ENCODE results near the gene HOXA9.

The HOXA9 gene

DNA sequence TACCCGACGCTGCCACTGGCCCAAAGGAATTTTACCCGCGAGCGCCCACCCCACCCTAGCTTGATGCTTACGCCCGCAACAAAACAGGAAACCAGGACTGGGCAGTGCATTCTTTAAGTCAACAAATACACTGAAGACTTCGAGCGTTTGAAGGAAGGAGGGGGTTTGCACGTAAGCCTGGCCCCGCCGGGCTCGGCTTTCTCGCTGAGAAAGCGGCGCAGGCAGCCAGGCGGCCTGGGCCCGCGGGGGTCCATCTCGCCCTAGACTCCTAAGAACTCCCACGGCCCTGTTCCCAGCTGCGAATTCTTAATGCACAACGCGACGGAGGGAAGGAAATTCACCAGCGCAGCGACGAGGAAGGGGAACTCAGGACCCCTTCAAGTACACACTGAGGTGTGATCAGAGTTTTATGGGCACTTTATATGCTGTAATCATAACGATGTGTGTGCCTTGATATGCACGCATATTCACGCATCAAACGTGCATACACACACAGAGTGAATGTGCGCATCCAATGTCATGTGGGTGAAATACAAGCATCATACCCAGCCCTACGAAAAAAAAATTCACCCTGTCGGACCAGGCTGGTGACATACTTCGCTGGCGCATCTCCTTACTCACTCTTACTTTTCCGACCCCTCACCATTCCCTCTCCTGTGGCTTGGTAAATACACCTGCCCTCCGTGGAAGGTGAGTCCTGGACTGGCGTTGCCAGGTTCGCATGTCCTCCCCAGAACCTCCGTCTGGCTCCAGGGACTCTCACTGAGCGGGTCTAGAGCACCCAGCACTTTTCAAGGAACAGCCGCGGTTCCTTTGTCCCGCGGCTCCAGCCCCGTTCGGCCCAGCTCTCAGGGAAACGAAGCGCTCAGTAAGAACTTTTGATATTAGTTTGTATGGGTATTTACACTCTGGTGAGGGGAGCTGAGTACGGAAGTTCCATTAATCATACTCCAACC, 40.3 kb upstream of the HOXA9 start:
- Histone ChIP-seq H3K4me3 (ENCODE audit: low read length) (peak overlapping the region; percentile 57), H3K36me3 (ENCODE audit: control insufficient read depth, insufficient read depth, low read length) (no peaks in the 10 kb centered on the region), H3K27me3 (ENCODE audit: control insufficient read depth, insufficient read depth, low read length) (peaks cover 28% of the 10 kb centered on the region), H3K9ac (ENCODE audit: low read length) (peak overlapping the region; percentile 54), H3K27ac (ENCODE audit: low read depth, low read length) (no peak overlapping the region), H3K4me1 (ENCODE audit: control insufficient read depth, insufficient read depth, low read length) (no peaks in the 10 kb centered on the region)

DNA sequence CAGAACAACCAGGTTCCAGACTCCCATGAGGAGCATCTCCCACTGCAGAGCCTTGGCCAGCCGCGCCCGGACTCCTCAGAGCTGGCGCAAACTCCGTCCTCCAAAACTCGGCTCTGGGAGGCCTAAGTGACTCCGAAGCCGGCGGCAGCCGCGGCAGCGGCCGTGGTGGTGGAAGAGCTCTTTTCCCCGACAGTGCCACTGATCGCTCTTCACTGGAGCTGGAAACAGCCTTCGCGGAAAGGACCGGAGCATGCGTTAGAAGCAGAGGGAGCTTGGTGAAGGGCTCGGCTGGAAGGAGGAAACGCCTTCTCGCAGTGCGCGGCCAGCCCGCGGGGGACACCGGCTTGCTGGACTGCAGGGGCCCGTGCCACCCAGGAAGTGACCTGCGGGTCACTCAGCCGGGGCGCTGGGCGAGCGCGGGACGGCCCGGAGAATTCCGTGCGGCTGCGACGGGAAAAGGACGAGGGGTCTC, 39.5 kb upstream of the HOXA9 start:
- Histone ChIP-seq H3K9ac (ENCODE audit: low read length) (no peak overlapping the region), H3K27ac (ENCODE audit: low read depth, low read length) (no peak overlapping the region), H3K4me3 (ENCODE audit: low read length) (peak overlapping the region; percentile 57), H3K4me1 (ENCODE audit: control insufficient read depth, insufficient read depth, low read length) (no peaks in the 10 kb centered on the region), H3K27me3 (ENCODE audit: control insufficient read depth, insufficient read depth, low read length) (peaks cover 28% of the 10 kb centered on the region), H3K36me3 (ENCODE audit: control insufficient read depth, insufficient read depth, low read length) (no peaks in the 10 kb centered on the region)

DNA sequence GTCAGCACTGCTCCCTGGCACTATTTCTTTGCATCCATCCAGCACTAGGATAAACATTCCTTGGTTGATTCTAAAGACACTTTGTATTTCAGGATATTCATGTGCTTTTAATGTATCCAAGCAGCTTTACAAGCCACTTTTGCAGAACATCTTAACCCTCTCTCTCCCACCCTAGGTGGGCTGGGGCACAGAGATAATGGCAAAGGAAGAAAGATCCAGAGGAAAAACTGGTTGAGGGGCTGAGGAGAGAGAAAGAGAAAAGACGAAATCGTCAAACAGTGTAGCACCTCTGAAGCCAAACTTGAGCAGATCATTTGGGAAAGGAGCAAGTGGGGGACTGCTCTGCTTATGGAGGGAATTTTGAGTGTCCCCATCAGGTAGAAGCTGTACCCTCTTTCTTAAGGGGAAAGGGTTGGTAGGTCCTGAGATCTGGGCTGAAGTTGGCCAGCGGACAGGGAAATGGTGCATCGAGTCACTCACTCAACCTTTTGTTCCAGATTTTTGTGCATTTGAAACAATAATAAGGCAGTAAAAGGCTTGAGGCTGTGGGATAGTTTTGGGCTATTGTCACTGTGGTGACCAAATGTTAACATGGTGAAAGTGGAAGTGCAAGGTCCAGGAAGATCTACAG, 38.7 kb upstream of the HOXA9 start:
- H3K9ac ChIP-seq (ENCODE audit: low read length) = no peak overlapping the region
- H3K27ac ChIP-seq (ENCODE audit: low read depth, low read length) = no peak overlapping the region
- H3K4me3 ChIP-seq (ENCODE audit: low read length) = peak overlapping the region; percentile 57
- H3K4me1 ChIP-seq (ENCODE audit: control insufficient read depth, insufficient read depth, low read length) = no peaks in the 10 kb centered on the region
- no peaks in the 10 kb centered on the region for H3K36me3 ChIP-seq (ENCODE audit: control insufficient read depth, insufficient read depth, low read length)
- peaks cover 28% of the 10 kb centered on the region for H3K27me3 ChIP-seq (ENCODE audit: control insufficient read depth, insufficient read depth, low read length)

DNA sequence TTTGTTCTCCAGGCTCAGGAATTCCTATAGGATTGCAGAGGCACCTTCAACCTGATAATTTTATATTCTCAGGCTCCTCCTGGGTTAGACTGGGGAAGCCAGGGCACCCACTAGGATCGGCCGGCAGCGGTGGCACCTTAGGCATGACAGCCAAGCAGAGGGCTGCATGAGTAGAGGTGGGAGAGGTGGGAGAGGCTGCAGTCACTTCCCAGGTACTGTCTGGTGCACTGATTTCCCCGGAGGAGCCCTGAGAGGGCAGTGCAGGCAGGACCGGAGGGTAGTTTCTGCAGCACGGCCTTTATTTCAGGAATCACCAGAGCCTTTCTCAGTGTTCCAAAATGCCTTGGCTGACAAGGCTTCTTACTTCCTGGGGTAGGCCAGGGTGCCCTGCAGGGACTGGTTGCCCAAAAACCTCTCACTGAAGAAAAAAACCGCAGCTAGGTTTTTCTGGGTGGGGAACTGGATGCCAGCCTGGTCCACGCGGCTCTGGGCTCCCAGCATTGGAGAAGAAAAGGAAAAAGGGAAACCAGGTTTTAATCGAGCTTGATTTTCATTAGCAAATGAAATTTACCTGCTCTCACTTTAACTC, 38.1 kb upstream of the HOXA9 start:
- Histone ChIP-seq H3K27me3 (ENCODE audit: control insufficient read depth, insufficient read depth, low read length) (peaks cover 30% of the 10 kb centered on the region), H3K4me1 (ENCODE audit: control insufficient read depth, insufficient read depth, low read length) (no peaks in the 10 kb centered on the region), H3K27ac (ENCODE audit: low read depth, low read length) (no peak overlapping the region), H3K9ac (ENCODE audit: low read length) (no peak overlapping the region), H3K36me3 (ENCODE audit: control insufficient read depth, insufficient read depth, low read length) (no peaks in the 10 kb centered on the region), H3K4me3 (ENCODE audit: low read length) (peak overlapping the region; percentile 43)

DNA sequence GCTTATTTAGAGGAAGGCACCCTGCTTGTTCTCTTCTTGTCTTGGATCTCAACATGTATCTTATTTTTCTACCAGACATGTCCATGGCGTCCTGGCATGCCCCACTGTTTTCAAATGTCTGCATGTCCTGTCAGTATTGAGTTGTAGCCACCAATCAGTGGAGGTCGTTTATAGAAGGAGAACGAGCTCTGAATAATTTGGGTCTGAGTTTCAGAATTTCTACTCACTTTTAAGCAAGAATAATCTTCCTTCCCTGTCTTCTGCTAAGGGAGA, 37.5 kb upstream of the HOXA9 start:
- H3K27me3 ChIP-seq (ENCODE audit: control insufficient read depth, insufficient read depth, low read length) = peaks cover 34% of the 10 kb centered on the region
- H3K4me1 ChIP-seq (ENCODE audit: control insufficient read depth, insufficient read depth, low read length) = no peaks in the 10 kb centered on the region
- H3K27ac ChIP-seq (ENCODE audit: low read depth, low read length) = no peak overlapping the region
- H3K9ac ChIP-seq (ENCODE audit: low read length) = no peak overlapping the region
- H3K36me3 ChIP-seq (ENCODE audit: control insufficient read depth, insufficient read depth, low read length) = no peaks in the 10 kb centered on the region
- H3K4me3 ChIP-seq (ENCODE audit: low read length) = peak overlapping the region; percentile 43

DNA sequence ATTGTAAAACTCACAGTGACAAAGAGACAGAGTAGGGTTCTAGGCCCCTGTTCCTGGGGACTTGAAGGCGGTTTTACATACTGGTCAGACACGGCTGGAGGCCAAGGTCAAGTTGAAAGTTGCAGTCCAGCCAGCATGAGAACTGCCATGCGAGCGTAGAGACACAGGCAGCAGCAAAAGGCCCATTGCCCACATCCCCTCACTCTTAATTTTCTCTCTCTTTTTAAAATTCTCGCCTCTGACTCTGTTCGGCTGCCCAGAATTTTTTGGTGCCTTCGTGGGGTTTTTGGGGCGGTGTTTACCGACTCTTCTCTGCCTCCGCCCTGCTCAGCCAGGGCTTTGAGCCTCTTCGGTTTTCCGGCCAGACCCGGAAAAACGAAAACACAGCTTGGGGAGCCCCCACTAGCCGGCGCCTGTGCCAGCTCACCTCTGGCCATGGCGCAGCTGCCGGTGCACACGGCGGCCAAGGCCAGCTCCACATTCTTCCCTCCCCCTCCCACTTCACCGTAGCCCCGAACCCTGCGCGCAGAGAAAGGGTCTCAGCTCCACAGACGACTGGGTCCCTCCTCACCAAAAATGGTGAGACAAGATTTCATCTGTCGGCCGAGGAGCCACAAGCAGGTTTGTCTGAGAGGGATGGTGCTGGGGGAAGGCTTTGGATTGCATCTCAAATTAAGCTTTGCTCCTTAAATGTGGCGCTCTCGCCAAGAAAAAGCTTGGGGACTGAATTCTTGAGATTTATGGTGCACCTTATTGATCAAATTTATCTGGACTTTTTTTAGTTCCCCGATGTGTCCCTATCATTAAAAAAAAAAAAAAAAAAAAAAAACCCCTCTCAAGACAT, 36.9 kb upstream of the HOXA9 start:
- H3K27me3 ChIP-seq (ENCODE audit: control insufficient read depth, insufficient read depth, low read length) = peaks cover 34% of the 10 kb centered on the region
- no peaks in the 10 kb centered on the region for H3K4me1 ChIP-seq (ENCODE audit: control insufficient read depth, insufficient read depth, low read length)
- H3K27ac ChIP-seq (ENCODE audit: low read depth, low read length) = no peak overlapping the region
- no peaks in the 10 kb centered on the region for H3K36me3 ChIP-seq (ENCODE audit: control insufficient read depth, insufficient read depth, low read length)
- H3K9ac ChIP-seq (ENCODE audit: low read length) = peak overlapping the region; percentile 42
- H3K4me3 ChIP-seq (ENCODE audit: low read length) = peak overlapping the region; percentile 74

DNA sequence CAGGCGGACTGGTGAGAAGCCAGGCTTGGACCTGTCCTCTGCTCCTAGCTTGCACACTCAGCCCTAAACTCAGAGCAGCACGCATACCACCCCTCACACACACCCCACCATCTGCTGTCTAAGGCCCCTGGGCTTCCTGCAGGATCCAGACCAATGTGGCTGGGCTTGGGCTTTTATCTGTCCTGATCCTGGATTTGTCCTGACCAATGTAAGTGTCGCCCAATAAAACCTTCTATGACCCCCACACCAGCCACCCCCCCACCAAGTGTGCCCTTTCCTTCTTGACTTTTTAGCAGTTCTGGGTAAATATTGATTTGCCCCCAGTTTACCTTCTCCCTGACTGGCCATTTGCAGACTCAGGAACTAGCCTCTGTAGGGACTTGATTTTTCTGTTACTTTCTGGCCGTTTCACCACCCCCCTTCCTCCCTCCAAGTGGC, 36.3 kb upstream of the HOXA9 start:
- peaks cover 32% of the 10 kb centered on the region for H3K27me3 ChIP-seq (ENCODE audit: control insufficient read depth, insufficient read depth, low read length)

DNA sequence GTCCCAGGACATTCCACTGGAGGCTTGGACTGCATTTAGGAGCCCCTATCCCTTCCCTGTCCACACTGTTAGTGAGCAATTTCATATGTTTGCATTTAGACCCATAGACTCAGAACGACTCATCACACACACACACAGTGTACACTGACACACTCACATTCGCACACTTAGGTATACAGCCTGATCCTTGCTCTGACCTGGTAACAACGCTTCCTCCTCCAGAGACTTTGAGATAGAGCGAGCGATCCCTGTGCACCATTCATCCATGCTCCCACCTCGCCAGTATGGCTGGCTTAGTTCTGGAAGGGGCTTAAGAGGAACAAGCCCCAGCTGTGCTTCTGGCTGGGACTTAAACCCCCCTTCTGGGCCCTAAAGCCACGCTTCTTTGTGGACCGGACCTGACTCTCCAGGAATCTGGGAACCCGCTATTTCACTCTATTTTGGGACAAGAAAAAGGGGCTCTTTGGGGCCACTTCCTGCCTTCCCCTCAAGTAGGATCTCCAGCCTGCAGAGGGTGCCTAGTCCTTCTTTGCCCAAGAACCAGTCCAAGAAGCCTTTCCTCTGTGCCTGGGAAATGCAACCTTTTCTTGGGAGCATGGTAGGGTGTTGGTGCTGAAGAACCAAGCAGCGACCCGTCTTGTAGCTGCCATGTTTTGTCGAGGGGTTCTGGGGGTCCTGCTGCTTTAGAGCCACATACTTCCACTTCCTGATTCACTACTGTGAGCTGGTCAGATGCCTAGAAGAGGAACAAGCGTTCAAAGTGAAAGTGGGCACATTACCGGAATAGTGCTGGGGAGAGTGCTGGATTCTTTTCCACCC, 35.6 kb upstream of the HOXA9 start:
- H3K27ac ChIP-seq (ENCODE audit: low read depth, low read length) = no peak overlapping the region
- H3K4me1 ChIP-seq (ENCODE audit: control insufficient read depth, insufficient read depth, low read length) = no peaks in the 10 kb centered on the region
- peak overlapping the region; percentile 42 for H3K9ac ChIP-seq (ENCODE audit: low read length)
- no peaks in the 10 kb centered on the region for H3K36me3 ChIP-seq (ENCODE audit: control insufficient read depth, insufficient read depth, low read length)
- H3K27me3 ChIP-seq (ENCODE audit: control insufficient read depth, insufficient read depth, low read length) = peaks cover 32% of the 10 kb centered on the region
- H3K4me3 ChIP-seq (ENCODE audit: low read length) = peak overlapping the region; percentile 74

More for the DNA sequence above, 36.3 kb upstream of the HOXA9 start:
- H3K9ac ChIP-seq (ENCODE audit: low read length) = peak overlapping the region; percentile 42
- peak overlapping the region; percentile 74 for H3K4me3 ChIP-seq (ENCODE audit: low read length)
- no peaks in the 10 kb centered on the region for H3K4me1 ChIP-seq (ENCODE audit: control insufficient read depth, insufficient read depth, low read length)
- H3K27ac ChIP-seq (ENCODE audit: low read depth, low read length) = no peak overlapping the region
- H3K36me3 ChIP-seq (ENCODE audit: control insufficient read depth, insufficient read depth, low read length) = no peaks in the 10 kb centered on the region

DNA sequence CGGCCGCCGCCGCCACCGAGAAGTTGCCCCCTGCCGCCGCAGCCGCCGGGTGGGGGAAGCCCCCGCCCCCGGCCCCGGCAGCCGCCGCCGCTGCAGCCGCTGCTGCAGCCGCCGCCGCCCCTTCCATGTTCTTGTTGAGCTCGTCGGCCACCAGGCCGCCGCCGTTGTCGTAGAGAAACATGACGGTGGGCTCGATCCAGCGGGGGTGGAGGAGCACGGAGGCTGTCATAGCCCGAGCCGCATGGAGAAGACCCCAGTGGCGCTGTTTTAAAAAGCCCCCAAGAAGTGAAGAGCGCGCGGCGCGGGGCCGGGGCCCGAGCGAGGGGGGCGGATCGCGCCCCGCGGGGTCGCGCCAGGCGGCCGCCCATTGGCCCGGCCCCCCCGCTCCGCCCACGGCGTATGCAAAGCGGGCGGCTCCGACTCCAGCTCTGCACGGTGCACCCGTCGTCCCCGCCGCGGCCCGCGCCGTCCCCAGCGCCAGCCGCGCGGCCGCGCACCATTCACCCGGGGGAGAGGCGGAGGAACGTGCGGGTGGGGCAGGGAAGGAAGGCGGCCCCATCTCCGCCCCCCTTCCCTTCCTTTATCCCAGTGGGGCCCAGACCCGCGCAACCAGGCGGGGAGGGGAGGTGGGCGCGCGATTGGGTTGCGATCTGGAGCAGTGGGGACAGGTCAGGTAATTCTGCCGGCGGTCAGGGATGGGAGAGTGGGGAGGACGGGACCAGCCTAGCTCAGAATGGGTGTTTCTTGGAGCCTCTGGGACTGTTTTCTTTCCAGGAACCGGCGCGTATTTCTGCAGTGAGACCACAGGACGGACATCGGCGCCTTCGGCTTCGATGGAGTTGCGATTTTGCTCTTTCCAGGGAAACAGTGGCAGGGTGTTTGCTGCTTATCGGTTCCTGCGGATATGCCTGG, 34.8 kb upstream of the HOXA9 start, which contains the start of gene HOXA13:
TSS of gene HOXA13 (minus strand) at position 243 of the 912 bp plus-strand sequence. CDS start at position 229, 14 bp downstream.
- Histone ChIP-seq H3K27me3 (ENCODE audit: control insufficient read depth, insufficient read depth, low read length) (peaks cover 26% of the 10 kb centered on the region), H3K4me3 (ENCODE audit: low read length) (peak within 1 kb of the TSS; percentile 81), H3K27ac (ENCODE audit: low read depth, low read length) (peak within 1 kb of the TSS; percentile 82), H3K9ac (ENCODE audit: low read length) (peak within 1 kb of the TSS; percentile 78), H3K4me1 (ENCODE audit: control insufficient read depth, insufficient read depth, low read length) (no peaks in the 10 kb centered on the region), H3K36me3 (ENCODE audit: control insufficient read depth, insufficient read depth, low read length) (no peaks in the 10 kb centered on the region)

DNA sequence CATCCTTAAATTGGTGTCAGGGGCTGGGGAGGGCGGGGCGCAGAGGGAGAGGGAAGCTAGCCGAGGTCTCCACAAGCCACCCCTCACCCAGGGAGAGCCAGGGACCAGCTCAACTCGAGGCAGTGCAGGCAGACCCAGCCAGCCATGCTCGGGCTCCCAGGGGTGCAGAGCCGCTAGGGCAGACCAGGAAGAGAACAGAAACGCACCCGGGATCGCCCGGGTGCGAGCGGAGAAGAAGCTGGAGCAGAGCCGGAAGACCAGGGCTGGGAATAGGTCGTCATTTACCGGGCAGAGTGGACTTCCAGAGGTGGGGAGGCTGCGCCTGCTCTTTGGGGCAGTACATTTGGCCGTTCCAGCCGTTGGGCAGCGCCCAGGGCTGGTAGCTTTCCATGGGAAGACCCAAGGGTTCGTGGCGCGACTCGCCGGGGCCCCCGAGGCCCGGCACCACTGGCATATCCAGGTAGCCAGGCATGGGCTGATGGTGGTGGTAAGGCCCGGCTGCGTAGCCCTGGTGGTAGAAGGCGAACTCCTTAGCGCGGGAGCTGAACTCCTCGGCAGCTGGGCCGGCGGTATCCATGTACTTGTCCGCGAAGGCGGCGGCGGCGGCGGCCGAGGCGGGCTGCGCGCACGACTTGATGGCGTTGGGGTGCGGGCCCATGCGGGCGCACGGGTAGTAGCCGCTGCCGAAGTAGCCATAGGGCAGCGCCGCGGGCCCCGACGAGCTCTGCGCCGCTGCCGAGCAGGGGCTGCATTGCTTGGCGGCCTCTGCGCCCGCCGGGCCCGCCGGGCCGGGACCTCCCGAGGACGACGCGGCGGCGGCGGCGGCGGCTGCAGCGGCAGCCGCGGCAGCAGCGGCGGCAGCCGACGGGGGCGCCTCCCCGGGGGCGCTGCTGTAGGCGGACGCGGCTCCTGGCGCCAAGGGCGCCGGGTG, 33.8 kb upstream of the HOXA9 start:
- H3K27me3 ChIP-seq (ENCODE audit: control insufficient read depth, insufficient read depth, low read length) = peaks cover 17% of the 10 kb centered on the region
- peak overlapping the region; percentile 82 for H3K27ac ChIP-seq (ENCODE audit: low read depth, low read length)
- H3K4me3 ChIP-seq (ENCODE audit: low read length) = peak overlapping the region; percentile 81
- no peaks in the 10 kb centered on the region for H3K36me3 ChIP-seq (ENCODE audit: control insufficient read depth, insufficient read depth, low read length)
- H3K4me1 ChIP-seq (ENCODE audit: control insufficient read depth, insufficient read depth, low read length) = no peaks in the 10 kb centered on the region
- peak overlapping the region; percentile 78 for H3K9ac ChIP-seq (ENCODE audit: low read length)

Measured in rectal smooth muscle tissue (tissue), 1 donor.